H1 (cell line): ENCODE results near the gene LMBR1. TPM values are rescaled to one million over a fixed set of nuclear protein-coding genes. Genes with fewer than 3 reads are reported as not detected.

Experiments used
- CTCF ChIA-PET: fragments of 300-600 bp; sonication (Branson Sonifier 250); formaldehyde crosslinking; loops from one replicate; lab custom pipeline; 2021; ENCODE audit not compliant: partially characterized antibody; lab: Charles Lee
- POLR2A ChIA-PET: fragments of 300-600 bp; sonication (Branson Sonifier 250); formaldehyde crosslinking; loops from one replicate; lab custom pipeline; 2021; ENCODE audit warnings: inconsistent platforms; ENCODE audit not compliant: partially characterized antibody; lab: Charles Lee
- DNase-seq, 2 experiments: peaks; one replicate each; pipeline versions ENCODE4 v3.0.0 to v3.0.0-alpha.2; 2010 to 2022; ENCODE audit warnings: low spot score in 2 of 2, low read depth in 1 of 2, mixed read lengths in 1 of 2
- FAIRE-seq: peaks from 2 replicates; lab custom pipeline; 2011; peaks lifted over from hg19 to GRCh38; lab: Jason Lieb, UNC
- H2AFZ ChIP-seq: 2 replicates; pipeline ENCODE4 v1.8.1; 2012; ENCODE audit warnings: low read length, inconsistent platforms
- H2AK5ac ChIP-seq: 2 replicates; pipeline ENCODE4 v1.6.1; 2013; ENCODE audit warnings: low read depth, low read length
- H2BK120ac ChIP-seq: replicated peaks from 2 replicates; pipeline ENCODE3; 2013; ENCODE audit warnings: low read depth, low read length, inconsistent platforms
- H2BK12ac ChIP-seq: 2 replicates; pipeline ENCODE4 v1.6.1; 2013; ENCODE audit warnings: low read depth, low read length
- H2BK15ac ChIP-seq: 2 replicates; pipeline ENCODE4 v1.6.1; 2013; ENCODE audit warnings: low read length
- H2BK20ac ChIP-seq: 2 replicates; pipeline ENCODE4 v1.6.1; 2013; ENCODE audit warnings: low read length
- H2BK5ac ChIP-seq: 2 replicates; pipeline ENCODE4 v1.6.1; 2013; ENCODE audit warnings: low read depth, low read length
- H3K14ac ChIP-seq: 2 replicates; pipeline ENCODE4 v1.6.1; 2013; ENCODE audit warnings: inconsistent platforms; ENCODE audit not compliant: insufficient read length
- H3K18ac ChIP-seq: 2 replicates; pipeline ENCODE4 v1.6.1; 2013; ENCODE audit warnings: low read length; ENCODE audit errors: extremely low read depth
- H3K23ac ChIP-seq: 2 replicates; pipeline ENCODE4 v1.6.1; 2013; ENCODE audit warnings: inconsistent platforms; ENCODE audit not compliant: insufficient read length
- H3K23me2 ChIP-seq: 2 replicates; pipeline ENCODE4 v1.6.1; 2013; ENCODE audit warnings: low read depth, low read length
- H3K27ac ChIP-seq: 2 replicates; pipeline ENCODE4 v1.6.1; 2011; ENCODE audit warnings: low read depth, low read length, inconsistent platforms
- H3K27me3 ChIP-seq, 4 experiments: replicated peaks in 1 of 4; 1 replicate in 1 of 4; 2 replicates in 3 of 4; pipeline versions ENCODE4 v1.6.1 to v1.8.1; 2011 to 2013; ENCODE audit warnings: low read length in 3 of 4, mild to moderate bottlenecking in 3 of 4, inconsistent platforms in 2 of 4, mixed read lengths in 2 of 4, moderate library complexity in 1 of 4; ENCODE audit not compliant: control insufficient read depth in 3 of 4, insufficient read depth in 3 of 4; ENCODE audit errors: extremely low read depth in 1 of 4
- H3K36me3 ChIP-seq, 4 experiments: 2 replicates each; pipeline versions ENCODE4 v1.6.1 to v1.8.1; 2011 to 2013; ENCODE audit warnings: mild to moderate bottlenecking in 4 of 4, low read length in 3 of 4, moderate library complexity in 2 of 4, control low read depth in 1 of 4, inconsistent platforms in 1 of 4; ENCODE audit not compliant: insufficient read depth in 4 of 4, control insufficient read depth in 2 of 4
- H3K4ac ChIP-seq: replicated peaks from 2 replicates; pipeline ENCODE3; 2013; ENCODE audit warnings: low read length, low read depth, mixed read lengths, inconsistent platforms; ENCODE audit not compliant: insufficient read length
- H3K4me1 ChIP-seq, 4 experiments: replicated peaks in 1 of 4; 1 replicate in 1 of 4; 2 replicates in 3 of 4; pipeline versions ENCODE4 v1.6.1 to v1.8.1; 2011 to 2013; ENCODE audit warnings: low read length in 3 of 4, inconsistent platforms in 2 of 4, mixed read lengths in 1 of 4; ENCODE audit not compliant: insufficient read depth in 4 of 4, control insufficient read depth in 3 of 4
- H3K4me2 ChIP-seq, 2 experiments: 2 replicates each; pipeline versions ENCODE4 v1.6.1 to v1.8.1; 2011 to 2013; ENCODE audit warnings: low read depth in 2 of 2, low read length in 2 of 2, control low read depth in 1 of 2, inconsistent platforms in 1 of 2, mild to moderate bottlenecking in 1 of 2; ENCODE audit not compliant: insufficient read depth in 1 of 2
- H3K4me3 ChIP-seq, 4 experiments: fragments of 200-600, 300-600 bp in 1 of 4; sonication (generic), shearing (Covaris generic), sonication (Bioruptor Twin) in 1 of 4; 2 replicates each; pipeline versions ENCODE4 v1.5.1 to v1.8.1; 2011 to 2016; ENCODE audit warnings: low read length in 4 of 4, low read depth in 3 of 4, control low read depth in 2 of 4, inconsistent platforms in 2 of 4, mild to moderate bottlenecking in 2 of 4, mixed read lengths in 1 of 4, moderate library complexity in 1 of 4; ENCODE audit not compliant: insufficient read depth in 2 of 4; ENCODE audit errors: extremely low read depth in 1 of 4
- H3K56ac ChIP-seq: replicated peaks from 2 replicates; pipeline ENCODE3; 2013; ENCODE audit warnings: low read depth, mild to moderate bottlenecking, mixed read lengths, low read length, inconsistent platforms; ENCODE audit not compliant: insufficient read length
- H3K79me1 ChIP-seq: 2 replicates; pipeline ENCODE4 v1.6.1; 2013; ENCODE audit warnings: low read depth, low read length, control low read depth
- H3K79me2 ChIP-seq, 2 experiments: 2 replicates each; pipeline versions ENCODE4 v1.6.1 to v1.8.1; 2012 to 2013; ENCODE audit warnings: low read length in 2 of 2, mild to moderate bottlenecking in 2 of 2, inconsistent platforms in 1 of 2; ENCODE audit not compliant: insufficient read depth in 2 of 2, control insufficient read depth in 1 of 2
- H3K9ac ChIP-seq, 4 experiments: replicated peaks in 1 of 4; 1 replicate in 1 of 4; 2 replicates in 3 of 4; pipeline versions ENCODE4 v1.6.1 to v1.8.1; 2011 to 2013; ENCODE audit warnings: low read depth in 3 of 4, low read length in 3 of 4, control low read depth in 2 of 4, mild to moderate bottlenecking in 2 of 4, moderate library complexity in 2 of 4, inconsistent platforms in 1 of 4; ENCODE audit errors: extremely low read depth in 1 of 4
- H3K9me3 ChIP-seq, 2 experiments: 2 replicates each; pipeline versions ENCODE4 v1.6.1 to v1.8.1; 2012 to 2013; ENCODE audit warnings: mild to moderate bottlenecking in 2 of 2, moderate library complexity in 2 of 2, control low read depth in 1 of 2, inconsistent platforms in 1 of 2, low read depth in 1 of 2, low read length in 1 of 2, mixed read lengths in 1 of 2; ENCODE audit not compliant: insufficient read depth in 2 of 2
- H4K20me1 ChIP-seq, 2 experiments: replicated peaks in 1 of 2; 2 replicates each; pipeline versions ENCODE3 to v1.8.1; 2011 to 2013; ENCODE audit warnings: inconsistent platforms in 2 of 2, low read length in 2 of 2, mild to moderate bottlenecking in 1 of 2; ENCODE audit not compliant: insufficient read depth in 2 of 2, control insufficient read depth in 1 of 2
- H4K5ac ChIP-seq: 2 replicates; pipeline ENCODE4 v1.6.1; 2013; ENCODE audit warnings: low read length, low read depth, mixed read lengths, inconsistent platforms; ENCODE audit not compliant: insufficient read length
- H4K8ac ChIP-seq: 2 replicates; pipeline ENCODE4 v1.8.0; 2013; ENCODE audit warnings: mild to moderate bottlenecking, moderate library complexity, low read length, inconsistent platforms; ENCODE audit not compliant: insufficient read depth; ENCODE audit errors: extremely low read depth
- H4K91ac ChIP-seq: replicated peaks from 2 replicates; pipeline ENCODE3; 2013; ENCODE audit warnings: low read length, mixed read lengths, inconsistent platforms; ENCODE audit not compliant: insufficient read length
- EZH2 ChIP-seq: fragments of 200-600 bp; sonication (generic); IDR thresholded peaks from 2 replicates; pipeline ENCODE4 v1.7.1; 2012; ENCODE audit warnings: low read depth, mild to moderate bottlenecking, moderate library complexity, low read length, inconsistent platforms; ENCODE audit not compliant: severe bottlenecking
- WGBS, 2 experiments: shearing (Covaris generic) in 1 of 2; methylation state at CpG; one replicate each; pipeline versions ENCODE4 v1.1.6 to v1.1.7; 2013 to 2015; ENCODE audit warnings: low lambda C conversion rate in 2 of 2, mixed read lengths in 2 of 2, inconsistent platforms in 1 of 2, low coverage in 1 of 2, missing lambda C conversion rate in 1 of 2; ENCODE audit not compliant: insufficient replicate concordance in 2 of 2, insufficient coverage in 1 of 2, insufficient read length in 1 of 2; ENCODE audit errors: extremely low coverage in 1 of 2, missing lambda C conversion rate in 1 of 2; 5-methylcytosine and 5-hydroxymethylcytosine counted together
- polyA plus RNA-seq, 7 experiments: library from polyadenylated mRNA; depleted of rRNA in 3 of 7; stranded (reverse) in 5 of 7; unstranded in 2 of 7; fragments of >200 nt in 5 of 7; fragments of 200-250 nt in 2 of 7; gene quantifications; 1 replicate in 5 of 7; 2 replicates in 1 of 7; 4 replicates in 1 of 7; pipeline versions ENCODE4 v1.2.1 to v1.2.3, GENCODE V29; 2011 to 2013; ENCODE audit warnings: missing spikeins in 2 of 7, mixed read lengths in 2 of 7
- total RNA-seq: library from RNA; stranded (reverse); fragmentation: NEBNext Ultra II Directional; extraction: Animal tissue kit (Norgen Biotek cat#: 25700); gene quantifications from 2 replicates; pipeline ENCODE4 v1.2.1, GENCODE V29; 2021

The LMBR1 gene
- total and polyA plus RNA-seq, 2 of the 8 experiments (the other 6 are each of a cell fraction or from before 2014, with no cell fraction given) = 15.1 to 70.4 TPM

DNA sequence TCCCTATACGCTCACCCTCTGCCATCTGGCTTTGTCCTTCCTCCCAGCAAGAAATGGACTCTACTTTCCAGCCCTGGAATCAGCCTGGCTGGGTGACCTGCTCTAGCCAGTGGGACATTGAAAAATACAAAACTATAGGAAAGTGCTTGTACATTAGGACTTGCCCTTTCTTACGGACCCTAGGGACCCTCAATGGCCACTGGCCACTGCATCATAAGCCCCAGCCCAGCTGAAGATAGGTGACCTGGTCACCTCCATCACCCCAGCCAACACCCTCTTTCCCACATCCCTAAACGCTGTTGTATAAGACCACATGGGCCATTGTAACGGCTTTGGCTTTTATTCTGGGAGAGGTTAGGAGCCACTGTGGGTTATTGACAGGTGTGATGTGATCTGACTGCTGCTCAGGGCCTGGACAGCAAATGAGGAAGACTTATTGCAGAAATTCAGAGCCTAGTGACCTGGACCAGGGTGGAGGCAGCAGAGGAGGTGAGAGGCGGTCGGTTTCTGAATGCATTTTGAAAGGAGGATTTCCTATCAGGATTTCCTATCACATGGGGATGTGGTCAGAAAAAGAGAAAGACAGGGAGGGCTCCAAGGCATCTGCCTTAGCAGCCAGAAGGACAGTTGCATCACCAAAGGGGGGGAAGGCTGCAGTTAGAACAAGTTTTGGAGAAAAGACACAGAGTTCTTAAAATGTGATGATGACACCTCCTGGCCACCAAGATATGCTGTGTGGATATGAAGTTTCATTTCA, 2.2 kb upstream of the LMBR1 start:
- H3K4me2 ChIP-seq = no peak overlapping the region
- no peak overlapping the region for H4K5ac ChIP-seq
- no peak overlapping the region for H2AFZ ChIP-seq
- H3K4me3 ChIP-seq = no peak overlapping the region
- H3K36me3 ChIP-seq = no peaks in the 10 kb centered on the region
- H3K9ac ChIP-seq = no peak overlapping the region
- FAIRE-seq (no peak), DNase-seq (no peak)
- no peak overlapping the region for H3K27ac ChIP-seq
- no peak overlapping the region for H2BK15ac ChIP-seq
- no peak overlapping the region for H2BK120ac ChIP-seq
- no peak overlapping the region for H2BK12ac ChIP-seq
- H3K56ac ChIP-seq = no peak overlapping the region
- H3K79me1 ChIP-seq = no peaks in the 10 kb centered on the region
- ChIA-PET CTCF (no interaction called here), POLR2A (no interaction called here)
- H2BK5ac ChIP-seq = no peak overlapping the region
- H3K23me2 ChIP-seq = 0 out of 2 replicates have a peak, but pooled peaks cover 3% of the 10 kb centered on the region
- 91% methylated on average over 6 of the region's 6 CpGs; no CpG with 5 or more reads in 1 of the 2 experiments for WGBS, 2 experiments
- no peak overlapping the region for H2AK5ac ChIP-seq
- no peaks in the 10 kb centered on the region for H3K27me3 ChIP-seq
- TF ChIP-seq EZH2 = no peak
- H4K91ac ChIP-seq = no peak overlapping the region
- H4K20me1 ChIP-seq = no peaks in the 10 kb centered on the region
- no peak overlapping the region for H3K23ac ChIP-seq
- H3K9me3 ChIP-seq = no peaks in the 10 kb centered on the region
- H3K79me2 ChIP-seq = peaks cover 4 to 18% of the 10 kb centered on the region in 2 experiments; a peak in 3 of 4 replicates
- no peak overlapping the region for H2BK20ac ChIP-seq
- no peak overlapping the region for H4K8ac ChIP-seq
- H3K14ac ChIP-seq = no peak overlapping the region
- peaks cover 0 to 4% (median 0%) of the 10 kb centered on the region in 4 experiments; a peak in 2 of 7 replicates for H3K4me1 ChIP-seq
- no peak overlapping the region for H3K18ac ChIP-seq
- no peak overlapping the region for H3K4ac ChIP-seq
